SK-N-SH (cell line): ENCODE results near the gene SLBP. TPM values are rescaled to one million over a fixed set of nuclear protein-coding genes. Genes with fewer than 3 reads are reported as not detected.

Experiments used
- CTCF ChIA-PET: fragments of 300-600, 350-600 bp; formaldehyde crosslinking; extraction: SDS; loops from one replicate; lab custom pipeline; 2021; lab: Yijun Ruan, JAX
- POLR2A ChIA-PET: fragments of 350-600 bp; sonication (Branson Sonifier 250); formaldehyde crosslinking; extraction: SDS; loops from one replicate; lab custom pipeline; 2020; ENCODE audit warnings: antibody characterized with exemption, inconsistent platforms; lab: Yijun Ruan, JAX
- DNase-seq: peaks from one replicate; pipeline ENCODE4 v3.0.0; 2012
- H2AFZ ChIP-seq: fragments of 200-600 bp; sonication (generic); 2 replicates; pipeline ENCODE4 v1.8.1; 2016; ENCODE audit warnings: antibody characterized with exemption, mild to moderate bottlenecking, low read depth
- H3F3A ChIP-seq: fragments of 200-600 bp; sonication (generic); replicated peaks from 2 replicates; pipeline ENCODE3; 2016; ENCODE audit warnings: antibody characterized with exemption, mild to moderate bottlenecking; ENCODE audit not compliant: insufficient read depth
- H3K27ac ChIP-seq, 2 experiments: fragments of 200-500 bp in 1 of 2; fragments of 200-600 bp in 1 of 2; sonication (Bioruptor generic) in 1 of 2; sonication (generic), shearing (Covaris generic) in 1 of 2; 2 replicates each; pipeline versions ENCODE4 v1.5.1 to v1.6.1; 2014 to 2016; ENCODE audit warnings: low read depth in 2 of 2, inconsistent platforms in 1 of 2, low read length in 1 of 2, mild to moderate bottlenecking in 1 of 2, mixed read lengths in 1 of 2
- H3K27me3 ChIP-seq: fragments of 200-600 bp; sonication (generic), shearing (Covaris generic); 2 replicates; pipeline ENCODE4 v1.6.1; 2016; ENCODE audit warnings: mixed run types; ENCODE audit not compliant: insufficient read depth
- H3K36me3 ChIP-seq, 2 experiments: fragments of 200-500 bp in 1 of 2; fragments of 200-600 bp in 1 of 2; sonication (Bioruptor generic) in 1 of 2; sonication (generic) in 1 of 2; replicated peaks in 1 of 2; 2 replicates each; pipeline versions ENCODE3 to v1.5.1; 2014 to 2016; ENCODE audit warnings: low read length in 1 of 2, mild to moderate bottlenecking in 1 of 2; ENCODE audit not compliant: insufficient read depth in 2 of 2, control insufficient read depth in 1 of 2
- H3K4me1 ChIP-seq, 2 experiments: fragments of 200-500 bp in 1 of 2; fragments of 200-600 bp in 1 of 2; sonication (Bioruptor generic) in 1 of 2; sonication (generic), shearing (Covaris generic) in 1 of 2; 2 replicates each; pipeline versions ENCODE4 v1.5.1 to v1.6.1; 2014 to 2016; ENCODE audit warnings: low read depth in 1 of 2, low read length in 1 of 2, mixed run types in 1 of 2; ENCODE audit not compliant: insufficient read depth in 2 of 2, control insufficient read depth in 1 of 2
- H3K4me2 ChIP-seq: fragments of 200-600 bp; sonication (generic), shearing (Covaris generic); 2 replicates; pipeline ENCODE4 v1.6.1; 2017; ENCODE audit warnings: mixed run types
- H3K4me3 ChIP-seq, 2 experiments: fragments of 200-500 bp in 1 of 2; fragments of 200-600 bp in 1 of 2; sonication (Bioruptor generic) in 1 of 2; sonication (generic), shearing (Covaris generic) in 1 of 2; 2 replicates each; pipeline versions ENCODE4 v1.5.1 to v1.8.1; 2014 to 2016; ENCODE audit warnings: low read depth in 2 of 2, inconsistent platforms in 1 of 2, low read length in 1 of 2, mild to moderate bottlenecking in 1 of 2, mixed read lengths in 1 of 2, moderate library complexity in 1 of 2
- H3K79me2 ChIP-seq: fragments of 200-600 bp; sonication (generic); 2 replicates; pipeline ENCODE4 v1.8.1; 2017; ENCODE audit warnings: mild to moderate bottlenecking; ENCODE audit not compliant: insufficient read depth
- H3K9ac ChIP-seq: fragments of 200-600 bp; sonication (generic); 2 replicates; pipeline ENCODE4 v1.6.1; 2017; ENCODE audit warnings: mixed run types
- H3K9me2 ChIP-seq: fragments of 200-600 bp; sonication (generic); 2 replicates; pipeline ENCODE4 v1.6.1; 2017; ENCODE audit warnings: mixed run types
- H3K9me3 ChIP-seq: fragments of 200-600 bp; sonication (generic); 2 replicates; pipeline ENCODE4 v1.6.1; 2017; ENCODE audit warnings: mixed run types, mild to moderate bottlenecking, moderate library complexity
- H4K20me1 ChIP-seq: fragments of 200-600 bp; sonication (generic); 2 replicates; pipeline ENCODE4 v1.6.1; 2017; ENCODE audit warnings: mild to moderate bottlenecking, mixed run types; ENCODE audit not compliant: insufficient read depth
- CHD2 ChIP-seq: fragments of 150-350 bp; IDR thresholded peaks from 2 replicates; pipeline ENCODE4 v1.6.1; 2018; ENCODE audit warnings: low read length; ENCODE audit not compliant: partially characterized antibody
- EZH2phosphoT487 ChIP-seq: fragments of 200-600 bp; sonication (generic); IDR thresholded peaks from 2 replicates; pipeline ENCODE4 v1.6.1; 2017; ENCODE audit warnings: low read depth, mixed run types, mild to moderate bottlenecking, antibody characterized with exemption, moderate library complexity, borderline replicate concordance
- FOSL2 ChIP-seq: IDR thresholded peaks from 2 replicates; pipeline ENCODE4 v1.4.0; 2012; ENCODE audit warnings: low read depth, mild to moderate bottlenecking, moderate library complexity, borderline replicate concordance
- FOXJ3 ChIP-seq: sonication (generic); formaldehyde crosslinking; IDR thresholded peaks from 2 replicates; pipeline ENCODE4 v1.5.1; 2020; ENCODE audit warnings: mild to moderate bottlenecking, missing genetic modification reagents
- GATA2 ChIP-seq: sonication (generic); formaldehyde crosslinking; IDR thresholded peaks from 2 replicates; pipeline ENCODE4 v1.5.0; 2020; ENCODE audit warnings: mild to moderate bottlenecking, missing genetic modification reagents
- JUND ChIP-seq: IDR thresholded peaks from 2 replicates; pipeline ENCODE4 v1.4.0; 2012
- MAX ChIP-seq: IDR thresholded peaks from 2 replicates; pipeline ENCODE4 v1.4.0; 2012; ENCODE audit warnings: low read depth
- MEF2A ChIP-seq: IDR thresholded peaks from 2 replicates; pipeline ENCODE4 v1.4.0; 2012; ENCODE audit warnings: low read depth, borderline replicate concordance
- NFIC ChIP-seq: IDR thresholded peaks from 2 replicates; pipeline ENCODE4 v1.4.0; 2012; ENCODE audit warnings: borderline replicate concordance
- PBX3 ChIP-seq: IDR thresholded peaks from 2 replicates; pipeline ENCODE4; 2012
- REST ChIP-seq: IDR thresholded peaks from 2 replicates; pipeline ENCODE4 v1.6.1; 2012; ENCODE audit warnings: mild to moderate bottlenecking, low read depth, low read length, moderate library complexity
- RFX5 ChIP-seq: IDR thresholded peaks from 2 replicates; pipeline ENCODE4 v1.6.1; 2012; ENCODE audit warnings: mild to moderate bottlenecking, improper control_type of control experiment, low read length
- SIN3A ChIP-seq: IDR thresholded peaks from 2 replicates; pipeline ENCODE4 v1.6.1; 2012; ENCODE audit warnings: low read depth, mild to moderate bottlenecking, low read length, moderate library complexity, borderline replicate concordance
- SMC3 ChIP-seq: IDR thresholded peaks from 2 replicates; pipeline ENCODE4 v1.6.1; 2012; ENCODE audit warnings: low read depth, low read length, improper control_type of control experiment
- TCF12 ChIP-seq: IDR thresholded peaks from 2 replicates; pipeline ENCODE4 v1.4.0; 2012
- YY1 ChIP-seq: IDR thresholded peaks from 2 replicates; pipeline ENCODE4 v1.4.0; 2012; ENCODE audit warnings: low read depth, mild to moderate bottlenecking
- ZBTB33 ChIP-seq: IDR thresholded peaks from 2 replicates; pipeline ENCODE4 v1.4.0; 2012; ENCODE audit warnings: low read depth, borderline replicate concordance
- WGBS: methylation state at CpG from one replicate; pipeline ENCODE4 v1.1.6; 2017; ENCODE audit warnings: low lambda C conversion rate; 5-methylcytosine and 5-hydroxymethylcytosine counted together
- polyA plus RNA-seq, 3 experiments: library from polyadenylated mRNA; depleted of rRNA; stranded (reverse); fragments of >200 nt; gene quantifications; 2 replicates each; pipeline ENCODE4 v1.2.3, GENCODE V29; 2012

Gene SLBP
- polyA plus RNA-seq, 1 of the 3 experiments (the other 2 are of a cell fraction): 51.5 TPM

- no peaks in the 10 kb centered on the region for H3K9me2 ChIP-seq
- no peaks in the 10 kb centered on the region for H3K36me3 ChIP-seq
- H3F3A ChIP-seq: no peaks in the 10 kb centered on the region
- POLR2A ChIA-PET: no interaction called here
- peak; percentile 54 for DNase-seq
- H3K27ac ChIP-seq: no peak overlapping the region
- H3K27me3 ChIP-seq: no peaks in the 10 kb centered on the region
- peaks cover 0 to 8% of the 10 kb centered on the region in 2 experiments; a peak in 1 of 4 replicates for H3K4me1 ChIP-seq
- no peak overlapping the region for H3K4me3 ChIP-seq
- no peaks in the 10 kb centered on the region for H3K79me2 ChIP-seq
- H2AFZ ChIP-seq: no peak overlapping the region
- TF ChIP-seq ZBTB33 (no peak), FOXJ3 (no peak), JUND (no peak), PBX3 (no peak), REST (no peak), YY1 (no peak), FOSL2 (no peak), SIN3A (no peak), SMC3 (no peak), RFX5 (no peak), CHD2 (no peak), NFIC (no peak), EZH2phosphoT487 (no peak), GATA2 (CRISPR knock-in tag) (no peak), MEF2A (no peak), TCF12 (no peak), MAX (no peak)
- H3K9ac ChIP-seq: no peak overlapping the region
- no peaks in the 10 kb centered on the region for H4K20me1 ChIP-seq
- WGBS: 80% methylated on average over 11 of the region's 25 CpGs
- CTCF ChIA-PET: interaction anchor here (0.6 to 12.0 kb wide), 2 partner anchors 12 to 48 kb away, joined by 3 to 88 read pairs; no protein-coding TSS in a partner anchor
- no peaks in the 10 kb centered on the region for H3K9me3 ChIP-seq
- H3K4me2 ChIP-seq: no peak overlapping the region
Measured at GRCh38 chr4:1760521-1761071, 48.5 kb upstream of the SLBP start.
